ENCODE results near the gene CCDC88B.

Gene CCDC88B

GRCh38 chr11:64343767-64344559 is 4.0 kb downstream of the CCDC88B start:
- no peak for DNase-seq

- DNase-seq: no peak
Measured at GRCh38 chr11:64344787-64345186, 4.8 kb downstream of the CCDC88B start.

GRCh38 chr11:64347193-64347867 is 7.3 kb downstream of the CCDC88B start:
- no peak for DNase-seq

- no peak for DNase-seq
Measured at GRCh38 chr11:64348383-64349024, 8.5 kb downstream of the CCDC88B start.

- no peak for DNase-seq
Measured at GRCh38 chr11:64349025-64349387, 9.0 kb downstream of the CCDC88B start.

- no peak for DNase-seq
Measured at GRCh38 chr11:64349404-64349803, 9.4 kb downstream of the CCDC88B start.

GRCh38 chr11:64351136-64351631 is 11.2 kb downstream of the CCDC88B start:
- no peak for DNase-seq

- no peak for DNase-seq
Measured at GRCh38 chr11:64352099-64352994, 12.3 kb downstream of the CCDC88B start.

- DNase-seq: no peak
Measured at GRCh38 chr11:64352995-64353714, 13.2 kb downstream of the CCDC88B start.

- no peak for DNase-seq
Measured at GRCh38 chr11:64353715-64354506, 13.9 kb downstream of the CCDC88B start.

GRCh38 chr11:64355078-64355940 is 15.3 kb downstream of the CCDC88B start:
- peak; percentile 61 for DNase-seq

GRCh38 chr11:64356498-64357411 is 16.8 kb downstream of the CCDC88B start:
- DNase-seq: peak; percentile 43

GRCh38 chr11:64357446-64357845 is 17.4 kb downstream of the CCDC88B start:
- DNase-seq: no peak

- DNase-seq: no peak
Measured at GRCh38 chr11:64357904-64358535, 18.0 kb downstream of the CCDC88B start.

GRCh38 chr11:64358536-64358906 is 18.5 kb downstream of the CCDC88B start:
- no peak for DNase-seq

- DNase-seq: peak; percentile 88
Measured at GRCh38 chr11:64358907-64359711, 19.1 kb downstream of the CCDC88B start, which contains the start of gene RPS6KA4. Gene RPS6KA4, plus strand, starts transcription at chr11:64359162. Its CDS starts 74 bp downstream, at chr11:64359236.

GRCh38 chr11:64359712-64360445 is 19.9 kb downstream of the CCDC88B start:
- peak; percentile 88 for DNase-seq

Measured in NCI-H526 treated with DMSO at 0.1 percent for 48 hours (cell line).